K562 (cell line): ENCODE results near the gene WASL. TPM values are rescaled to one million over a fixed set of nuclear protein-coding genes. Genes with fewer than 3 reads are reported as not detected.

ENCODE experiments used
- ATAC-seq: fragments of 200-7000 bp; cut with Tn5 transposase; 3 replicates; pipeline ENCODE4 v1.9.1; 2020; ENCODE audit warnings: moderate library complexity
- BruUV-seq: library from RNA; stranded (reverse); fragments of 400-500 nt; replicated peaks from 2 replicates; lab custom pipeline; 2021; lab: Mats Ljungman, UMichigan
- CTCF ChIA-PET: fragments of 300-600 bp; formaldehyde crosslinking; extraction: SDS; loops from one replicate; lab custom pipeline; 2021; ENCODE audit warnings: low intra/inter-chr PET ratio; lab: Yijun Ruan, JAX
- POLR2A ChIA-PET: fragments of 300-600, 350-650 bp; sonication (Branson Sonifier 250); formaldehyde crosslinking; extraction: SDS; loops from one replicate; lab custom pipeline; 2021; ENCODE audit warnings: antibody characterized with exemption, inconsistent platforms; lab: Yijun Ruan, JAX
- DNase-seq, 4 experiments: peaks; one replicate each; pipeline versions ENCODE4 v3.0.0 to v3.0.0-alpha.2; 2011 to 2018; ENCODE audit warnings: low spot score in 3 of 4, mixed read lengths in 3 of 4; ENCODE audit errors: extremely low read depth in 1 of 4
- FAIRE-seq: peaks from 2 replicates; lab custom pipeline; 2011; peaks lifted over from hg19 to GRCh38; lab: Jason Lieb, UNC
- H2AFZ ChIP-seq: 2 replicates; pipeline ENCODE4 v1.6.0; 2011; ENCODE audit warnings: low read depth, low read length, control low read depth, inconsistent platforms
- H3K27ac ChIP-seq: fragments of 200-600 bp; 3 replicates; pipeline ENCODE4 v1.8.0; 2011; ENCODE audit warnings: low read depth, mild to moderate bottlenecking, control low read depth, inconsistent platforms, low read length, moderate library complexity, mixed read lengths; ENCODE audit errors: extremely low read depth
- H3K27me3 ChIP-seq, 2 experiments: fragments of 300-600 bp in 1 of 2; 2 replicates in 1 of 2; 3 replicates in 1 of 2; pipeline versions ENCODE4 v1.6.0 to v1.8.0; 2011; ENCODE audit warnings: inconsistent platforms in 2 of 2, low read length in 2 of 2, mild to moderate bottlenecking in 1 of 2, mixed read lengths in 1 of 2, moderate library complexity in 1 of 2; ENCODE audit not compliant: control insufficient read depth in 2 of 2, insufficient read depth in 2 of 2
- H3K36me3 ChIP-seq: fragments of 300-600 bp; 3 replicates; pipeline ENCODE4 v1.8.0; 2011; ENCODE audit warnings: mild to moderate bottlenecking, low read length, inconsistent platforms; ENCODE audit not compliant: control insufficient read depth, insufficient read depth
- H3K4me1 ChIP-seq, 2 experiments: fragments of 200-600 bp in 1 of 2; replicated peaks in 1 of 2; 2 replicates in 1 of 2; 3 replicates in 1 of 2; pipeline versions ENCODE4 v1.5.1 to v1.8.0; 2011; ENCODE audit warnings: inconsistent platforms in 2 of 2, low read length in 2 of 2, mild to moderate bottlenecking in 1 of 2, mixed read lengths in 1 of 2, moderate library complexity in 1 of 2; ENCODE audit not compliant: control insufficient read depth in 2 of 2, insufficient read depth in 2 of 2
- H3K4me2 ChIP-seq: 2 replicates; pipeline ENCODE4 v1.6.1; 2011; ENCODE audit warnings: low read length, control low read depth, inconsistent platforms, mixed read lengths; ENCODE audit not compliant: insufficient read depth
- H3K4me3 ChIP-seq: fragments of 200-600 bp; sonication (generic), shearing (Covaris generic); 2 replicates; pipeline ENCODE4 v1.5.1; 2016; ENCODE audit warnings: control low read depth, inconsistent platforms
- H3K79me2 ChIP-seq: fragments of 200-600 bp; 3 replicates; pipeline ENCODE4 v1.8.0; 2011; ENCODE audit warnings: low read length, inconsistent platforms; ENCODE audit not compliant: control insufficient read depth, insufficient read depth
- H3K9ac ChIP-seq, 2 experiments: 2 replicates each; pipeline versions ENCODE4 v1.6.0 to v1.6.1; 2011; ENCODE audit warnings: low read depth in 2 of 2, low read length in 2 of 2, control low read depth in 1 of 2, inconsistent platforms in 1 of 2, mild to moderate bottlenecking in 1 of 2, mixed read lengths in 1 of 2; ENCODE audit not compliant: insufficient read depth in 1 of 2
- H3K9me1 ChIP-seq: one replicate; pipeline ENCODE4 v1.6.0; 2011; ENCODE audit warnings: inconsistent platforms, mild to moderate bottlenecking, low read length, moderate library complexity; ENCODE audit not compliant: control insufficient read depth, insufficient read depth
- H3K9me3 ChIP-seq: replicated peaks from 2 replicates; pipeline ENCODE4 v1.5.1; 2011; ENCODE audit warnings: low read depth, low read length, inconsistent platforms; ENCODE audit not compliant: control insufficient read depth, insufficient read depth
- H4K20me1 ChIP-seq: replicated peaks from 2 replicates; pipeline ENCODE4 v1.6.1; 2011; ENCODE audit warnings: low read length, inconsistent platforms, mixed read lengths; ENCODE audit not compliant: control insufficient read depth, insufficient read depth
- CEBPG ChIP-seq, 3 experiments: fragments of 200-800 bp in 1 of 3; sonication (Bioruptor generic) in 1 of 3; sonication (generic) in 1 of 3; formaldehyde crosslinking in 1 of 3; IDR thresholded peaks in 2 of 3; conservative IDR thresholded peaks in 1 of 3; 2 replicates each; pipeline versions ENCODE4 v1.6.1 to v1.8.0; 2016 to 2022; ENCODE audit warnings: missing compliant biosample characterization in 2 of 3, missing genetic modification characterization in 2 of 3, mild to moderate bottlenecking in 1 of 3, missing genetic modification reagents in 1 of 3
- CXXC5 ChIP-seq: fragments of 250-450 bp; sonication (Bioruptor Pico); IDR thresholded peaks from 2 replicates; pipeline ENCODE4 v1.8.0; 2022; ENCODE audit warnings: inconsistent platforms, mild to moderate bottlenecking, moderate library complexity
- IRF1 ChIP-seq: sonication (generic); formaldehyde crosslinking; IDR thresholded peaks from 2 replicates; pipeline ENCODE4 v1.8.0; 2022; ENCODE audit warnings: missing genetic modification reagents, mild to moderate bottlenecking, borderline replicate concordance
- KLF1 ChIP-seq: fragments of 450-650 bp; IDR thresholded peaks from 2 replicates; pipeline ENCODE4 v1.6.1; 2016; ENCODE audit warnings: missing genetic modification characterization, missing compliant biosample characterization
- LEF1 ChIP-seq: fragments of 450-650 bp; IDR thresholded peaks from 2 replicates; pipeline ENCODE4 v1.6.1; 2016; ENCODE audit warnings: mild to moderate bottlenecking
- MAX ChIP-seq: sonication (generic); formaldehyde crosslinking; IDR thresholded peaks from 2 replicates; pipeline ENCODE4 v1.9.0; 2022; ENCODE audit warnings: mild to moderate bottlenecking, missing genetic modification reagents
- MBD1 ChIP-seq: fragments of 250-450 bp; sonication (Bioruptor Pico); IDR thresholded peaks from 2 replicates; pipeline ENCODE4 v1.8.0; 2022; ENCODE audit warnings: inconsistent platforms
- NFXL1 ChIP-seq: fragments of 450-650 bp; formaldehyde crosslinking; IDR thresholded peaks from 2 replicates; pipeline ENCODE4 v1.4.0; 2021; ENCODE audit warnings: mild to moderate bottlenecking
- PHF20 ChIP-seq: fragments of 450-650 bp; IDR thresholded peaks from 2 replicates; pipeline ENCODE4 v1.6.1; 2018; ENCODE audit not compliant: partially characterized antibody
- POU5F1 ChIP-seq: fragments of 150-350 bp; IDR thresholded peaks from 2 replicates; pipeline ENCODE4 v1.6.1; 2014; ENCODE audit warnings: borderline replicate concordance, low read length, low read depth, mild to moderate bottlenecking; ENCODE audit not compliant: partially characterized antibody
- RBM14 ChIP-seq: fragments of 200-400 bp; formaldehyde crosslinking; IDR thresholded peaks from 2 replicates; pipeline ENCODE4 v1.6.1; 2018; ENCODE audit warnings: low read depth, mild to moderate bottlenecking, low read length, moderate library complexity, borderline replicate concordance; ENCODE audit not compliant: insufficient read depth
- SAFB ChIP-seq: fragments of 200-400 bp; formaldehyde crosslinking; IDR thresholded peaks from 2 replicates; pipeline ENCODE4 v1.6.1; 2017; ENCODE audit warnings: low read depth, low read length, borderline replicate concordance
- SIN3B ChIP-seq: fragments of 450-650 bp; IDR thresholded peaks from 2 replicates; pipeline ENCODE4 v1.6.1; 2017; ENCODE audit warnings: low read depth, mild to moderate bottlenecking, moderate library complexity
- SRSF3 ChIP-seq: fragments of 200-400 bp; formaldehyde crosslinking; IDR thresholded peaks from 2 replicates; pipeline ENCODE4 v1.6.1; 2016; ENCODE audit warnings: mild to moderate bottlenecking, low read length, moderate library complexity; ENCODE audit not compliant: insufficient read depth
- TAL1 ChIP-seq: fragments of 450-650 bp; IDR thresholded peaks from 2 replicates; pipeline ENCODE4 v1.6.1; 2016; ENCODE audit warnings: mild to moderate bottlenecking
- TEAD2 ChIP-seq: fragments of 450-650 bp; IDR thresholded peaks from 2 replicates; pipeline ENCODE4 v1.6.1; 2016; ENCODE audit warnings: missing genetic modification characterization, control low read depth, missing compliant biosample characterization
- TRIM28 ChIP-seq: fragments of 450-650 bp; IDR thresholded peaks from 2 replicates; pipeline ENCODE4 v1.6.1; 2017
- XRCC4 ChIP-seq: IDR thresholded peaks from one replicate; pipeline ENCODE4 v1.6.1; 2011; ENCODE audit not compliant: insufficient read depth, insufficient read length; ENCODE audit errors: extremely low read depth
- ZFX ChIP-seq: sonication (generic); formaldehyde crosslinking; IDR thresholded peaks from 2 replicates; pipeline ENCODE4 v1.8.0; 2022; ENCODE audit warnings: mild to moderate bottlenecking, missing genetic modification reagents, moderate library complexity
- ZNF124 ChIP-seq: sonication (generic); formaldehyde crosslinking; IDR thresholded peaks from 2 replicates; pipeline ENCODE4 v1.8.1; 2022; ENCODE audit warnings: missing genetic modification reagents
- ZNF212 ChIP-seq: fragments of 450-650 bp; formaldehyde crosslinking; IDR thresholded peaks from 2 replicates; pipeline ENCODE4 v1.4.0; 2020; ENCODE audit warnings: mild to moderate bottlenecking
- ZNF696 ChIP-seq: fragments of 250-450 bp; sonication (Bioruptor Pico); conservative IDR thresholded peaks from 2 replicates; pipeline ENCODE4 v1.4.0; 2020; ENCODE audit warnings: mild to moderate bottlenecking, moderate library complexity
- WGBS: fragments of 100-300 bp; shearing (Covaris generic); methylation state at CpG from one replicate; pipeline ENCODE4 v1.1.6; 2016; ENCODE audit warnings: low coverage, mixed read lengths; ENCODE audit not compliant: insufficient coverage; ENCODE audit errors: missing lambda C conversion rate; 5-methylcytosine and 5-hydroxymethylcytosine counted together
- in situ Hi-C: fragments of 300-500 bp; cut with MboI; formaldehyde crosslinking; loops from 4 replicates; pipeline ENCODE4 v1.15.0; 2018; ENCODE audit warnings: inconsistent platforms, mixed read lengths
- intact Hi-C: fragments of 100-400 bp; cut with micrococcal nuclease; formaldehyde crosslinking; loops from 2 replicates; pipeline ENCODE4 v1.14.2; 2022
- polyA plus RNA-seq, 8 experiments: library from polyadenylated mRNA; depleted of rRNA in 4 of 8; stranded (reverse) in 5 of 8; unstranded in 3 of 8; fragments of >200 nt; fragmentation: Nextera tagmentation in 2 of 8; fragmentation: Illumina TruSeq in 1 of 8; extraction: Ambion mirVana in 2 of 8; extraction: Trizol in 1 of 8; gene quantifications; 2 replicates each; pipeline versions ENCODE4 v1.2.1 to v1.2.3, GENCODE V29; 2011 to 2014; ENCODE audit warnings: inconsistent platforms in 1 of 8, missing spikeins in 1 of 8
- total RNA-seq, 7 experiments: library from RNA; depleted of rRNA in 6 of 7; stranded (reverse); fragments of >200 nt in 6 of 7; fragmentation: Illumina TruSeq in 2 of 7; extraction: Trizol in 2 of 7; gene quantifications; 2 replicates each; pipeline versions ENCODE4 v1.2.1 to v1.2.3, GENCODE V29; 2011 to 2021; ENCODE audit warnings: low replicate concordance in 1 of 7

WASL gene
- total and polyA plus RNA-seq, 9 of the 15 experiments (the other 6 are each of a cell fraction or from before 2014, with no cell fraction given), result 3.2 to 13.9 (median 8.3) TPM

- H3K4me2 ChIP-seq, result no peak overlapping the region
- no TSS peak for BruUV-seq
- TF ChIP-seq SIN3B (no peak), KLF1 (tag) (no peak), TRIM28 (peak; percentile 56; the same call in 1 of the 2 replicates), XRCC4 (no peak), PHF20 (no peak), ZNF696 (CRISPR knock-in tag) (no peak), POU5F1 (no peak), MBD1 (CRISPR knock-in tag) (0 out of 2 replicates have a peak, but pooled peaks have one; percentile 61), ZNF124 (CRISPR knock-in tag) (no peak), MAX (CRISPR knock-in tag) (no peak), SRSF3 (no peak), ZFX (CRISPR knock-in tag) (no peak), TAL1 (no peak), NFXL1 (no peak), SAFB (no peak), ZNF212 (CRISPR knock-in tag) (no peak), RBM14 (no peak), IRF1 (no peak), CEBPG (CRISPR knock-in tag; IDR thresholded peaks at IDR 0.05) (no peak), CEBPG (tag; conservative IDR thresholded peaks at IDR 0.05 in 1 of 2, IDR thresholded peaks at IDR 0.05 in 1 of 2) (no peak), TEAD2 (tag) (no peak), CXXC5 (CRISPR knock-in tag) (no peak), LEF1 (no peak)
These were observed 16.3 kb downstream of the WASL start for GRCh38 chr7:123732413-123733091.

More at GRCh38 chr7:123732413-123733091, 16.3 kb downstream of the WASL start:
- no peaks in the 10 kb centered on the region for H4K20me1 ChIP-seq
- H3K4me1 ChIP-seq, result peaks cover 3 to 4% of the 10 kb centered on the region in 2 experiments; a peak in 2 of 5 replicates
- ChIA-PET CTCF (no interaction called here), POLR2A (no interaction called here)
- FAIRE-seq (no peak), ATAC-seq (no peak), DNase-seq (no peak)
- peaks cover 17% of the 10 kb centered on the region for H3K9me3 ChIP-seq
- no peak overlapping the region for H3K27ac ChIP-seq
- H3K36me3 ChIP-seq, result peaks cover 20% of the 10 kb centered on the region
- H3K9me1 ChIP-seq, result no peaks in the 10 kb centered on the region
- in situ Hi-C loops, result no loop called here
- WGBS, result 85% methylated on average over 3 of the region's 3 CpGs
- no peak overlapping the region for H3K9ac ChIP-seq
- no peak overlapping the region for H2AFZ ChIP-seq
- intact Hi-C loops, result no loop called here
- no peak overlapping the region for H3K4me3 ChIP-seq
- H3K79me2 ChIP-seq, result peaks cover 100% of the 10 kb centered on the region
- H3K27me3 ChIP-seq, result no peaks in the 10 kb centered on the region
